H1 (cell line): ENCODE results near the gene KRTAP5-1. TPM values are rescaled to one million over a fixed set of nuclear protein-coding genes. Genes with fewer than 3 reads are reported as not detected.

Experiments
- CTCF ChIA-PET: fragments of 300-600 bp; sonication (Branson Sonifier 250); formaldehyde crosslinking; loops from one replicate; lab custom pipeline; 2021; ENCODE audit not compliant: partially characterized antibody; lab: Charles Lee
- POLR2A ChIA-PET: fragments of 300-600 bp; sonication (Branson Sonifier 250); formaldehyde crosslinking; loops from one replicate; lab custom pipeline; 2021; ENCODE audit warnings: inconsistent platforms; ENCODE audit not compliant: partially characterized antibody; lab: Charles Lee
- DNase-seq, 2 experiments: peaks; one replicate each; pipeline versions ENCODE4 v3.0.0 to v3.0.0-alpha.2; 2010 to 2022; ENCODE audit warnings: low spot score in 2 of 2, low read depth in 1 of 2, mixed read lengths in 1 of 2
- FAIRE-seq: peaks from 2 replicates; lab custom pipeline; 2011; peaks lifted over from hg19 to GRCh38; lab: Jason Lieb, UNC
- H2AFZ ChIP-seq: 2 replicates; pipeline ENCODE4 v1.8.1; 2012; ENCODE audit warnings: low read length, inconsistent platforms
- H2AK5ac ChIP-seq: 2 replicates; pipeline ENCODE4 v1.6.1; 2013; ENCODE audit warnings: low read depth, low read length
- H2BK120ac ChIP-seq: replicated peaks from 2 replicates; pipeline ENCODE3; 2013; ENCODE audit warnings: low read depth, low read length, inconsistent platforms
- H2BK12ac ChIP-seq: 2 replicates; pipeline ENCODE4 v1.6.1; 2013; ENCODE audit warnings: low read depth, low read length
- H2BK15ac ChIP-seq: 2 replicates; pipeline ENCODE4 v1.6.1; 2013; ENCODE audit warnings: low read length
- H2BK20ac ChIP-seq: 2 replicates; pipeline ENCODE4 v1.6.1; 2013; ENCODE audit warnings: low read length
- H2BK5ac ChIP-seq: 2 replicates; pipeline ENCODE4 v1.6.1; 2013; ENCODE audit warnings: low read depth, low read length
- H3K14ac ChIP-seq: 2 replicates; pipeline ENCODE4 v1.6.1; 2013; ENCODE audit warnings: inconsistent platforms; ENCODE audit not compliant: insufficient read length
- H3K18ac ChIP-seq: 2 replicates; pipeline ENCODE4 v1.6.1; 2013; ENCODE audit warnings: low read length; ENCODE audit errors: extremely low read depth
- H3K23ac ChIP-seq: 2 replicates; pipeline ENCODE4 v1.6.1; 2013; ENCODE audit warnings: inconsistent platforms; ENCODE audit not compliant: insufficient read length
- H3K23me2 ChIP-seq: 2 replicates; pipeline ENCODE4 v1.6.1; 2013; ENCODE audit warnings: low read depth, low read length
- H3K27ac ChIP-seq: 2 replicates; pipeline ENCODE4 v1.6.1; 2011; ENCODE audit warnings: low read depth, low read length, inconsistent platforms
- H3K27me3 ChIP-seq, 4 experiments: replicated peaks in 1 of 4; 1 replicate in 1 of 4; 2 replicates in 3 of 4; pipeline versions ENCODE4 v1.6.1 to v1.8.1; 2011 to 2013; ENCODE audit warnings: low read length in 3 of 4, mild to moderate bottlenecking in 3 of 4, inconsistent platforms in 2 of 4, mixed read lengths in 2 of 4, moderate library complexity in 1 of 4; ENCODE audit not compliant: control insufficient read depth in 3 of 4, insufficient read depth in 3 of 4; ENCODE audit errors: extremely low read depth in 1 of 4
- H3K36me3 ChIP-seq, 4 experiments: 2 replicates each; pipeline versions ENCODE4 v1.6.1 to v1.8.1; 2011 to 2013; ENCODE audit warnings: mild to moderate bottlenecking in 4 of 4, low read length in 3 of 4, moderate library complexity in 2 of 4, control low read depth in 1 of 4, inconsistent platforms in 1 of 4; ENCODE audit not compliant: insufficient read depth in 4 of 4, control insufficient read depth in 2 of 4
- H3K4ac ChIP-seq: replicated peaks from 2 replicates; pipeline ENCODE3; 2013; ENCODE audit warnings: low read length, low read depth, mixed read lengths, inconsistent platforms; ENCODE audit not compliant: insufficient read length
- H3K4me1 ChIP-seq, 4 experiments: replicated peaks in 1 of 4; 1 replicate in 1 of 4; 2 replicates in 3 of 4; pipeline versions ENCODE4 v1.6.1 to v1.8.1; 2011 to 2013; ENCODE audit warnings: low read length in 3 of 4, inconsistent platforms in 2 of 4, mixed read lengths in 1 of 4; ENCODE audit not compliant: insufficient read depth in 4 of 4, control insufficient read depth in 3 of 4
- H3K4me2 ChIP-seq, 2 experiments: 2 replicates each; pipeline versions ENCODE4 v1.6.1 to v1.8.1; 2011 to 2013; ENCODE audit warnings: low read depth in 2 of 2, low read length in 2 of 2, control low read depth in 1 of 2, inconsistent platforms in 1 of 2, mild to moderate bottlenecking in 1 of 2; ENCODE audit not compliant: insufficient read depth in 1 of 2
- H3K4me3 ChIP-seq, 4 experiments: fragments of 200-600, 300-600 bp in 1 of 4; sonication (generic), shearing (Covaris generic), sonication (Bioruptor Twin) in 1 of 4; 2 replicates each; pipeline versions ENCODE4 v1.5.1 to v1.8.1; 2011 to 2016; ENCODE audit warnings: low read length in 4 of 4, low read depth in 3 of 4, control low read depth in 2 of 4, inconsistent platforms in 2 of 4, mild to moderate bottlenecking in 2 of 4, mixed read lengths in 1 of 4, moderate library complexity in 1 of 4; ENCODE audit not compliant: insufficient read depth in 2 of 4; ENCODE audit errors: extremely low read depth in 1 of 4
- H3K56ac ChIP-seq: replicated peaks from 2 replicates; pipeline ENCODE3; 2013; ENCODE audit warnings: low read depth, mild to moderate bottlenecking, mixed read lengths, low read length, inconsistent platforms; ENCODE audit not compliant: insufficient read length
- H3K79me1 ChIP-seq: 2 replicates; pipeline ENCODE4 v1.6.1; 2013; ENCODE audit warnings: low read depth, low read length, control low read depth
- H3K79me2 ChIP-seq, 2 experiments: 2 replicates each; pipeline versions ENCODE4 v1.6.1 to v1.8.1; 2012 to 2013; ENCODE audit warnings: low read length in 2 of 2, mild to moderate bottlenecking in 2 of 2, inconsistent platforms in 1 of 2; ENCODE audit not compliant: insufficient read depth in 2 of 2, control insufficient read depth in 1 of 2
- H3K9ac ChIP-seq, 4 experiments: replicated peaks in 1 of 4; 1 replicate in 1 of 4; 2 replicates in 3 of 4; pipeline versions ENCODE4 v1.6.1 to v1.8.1; 2011 to 2013; ENCODE audit warnings: low read depth in 3 of 4, low read length in 3 of 4, control low read depth in 2 of 4, mild to moderate bottlenecking in 2 of 4, moderate library complexity in 2 of 4, inconsistent platforms in 1 of 4; ENCODE audit errors: extremely low read depth in 1 of 4
- H3K9me3 ChIP-seq, 2 experiments: 2 replicates each; pipeline versions ENCODE4 v1.6.1 to v1.8.1; 2012 to 2013; ENCODE audit warnings: mild to moderate bottlenecking in 2 of 2, moderate library complexity in 2 of 2, control low read depth in 1 of 2, inconsistent platforms in 1 of 2, low read depth in 1 of 2, low read length in 1 of 2, mixed read lengths in 1 of 2; ENCODE audit not compliant: insufficient read depth in 2 of 2
- H4K20me1 ChIP-seq, 2 experiments: replicated peaks in 1 of 2; 2 replicates each; pipeline versions ENCODE3 to v1.8.1; 2011 to 2013; ENCODE audit warnings: inconsistent platforms in 2 of 2, low read length in 2 of 2, mild to moderate bottlenecking in 1 of 2; ENCODE audit not compliant: insufficient read depth in 2 of 2, control insufficient read depth in 1 of 2
- H4K5ac ChIP-seq: 2 replicates; pipeline ENCODE4 v1.6.1; 2013; ENCODE audit warnings: low read length, low read depth, mixed read lengths, inconsistent platforms; ENCODE audit not compliant: insufficient read length
- H4K8ac ChIP-seq: 2 replicates; pipeline ENCODE4 v1.8.0; 2013; ENCODE audit warnings: mild to moderate bottlenecking, moderate library complexity, low read length, inconsistent platforms; ENCODE audit not compliant: insufficient read depth; ENCODE audit errors: extremely low read depth
- H4K91ac ChIP-seq: replicated peaks from 2 replicates; pipeline ENCODE3; 2013; ENCODE audit warnings: low read length, mixed read lengths, inconsistent platforms; ENCODE audit not compliant: insufficient read length
- ASH2L ChIP-seq: fragments of 200-600, 300-600 bp; sonication (generic); IDR thresholded peaks from one replicate; pipeline ENCODE4 v1.7.1; 2017; ENCODE audit warnings: low read length
- BCL11A ChIP-seq, 2 experiments: IDR thresholded peaks; one replicate each; pipeline ENCODE4 v1.6.1; 2011; ENCODE audit warnings: low read depth in 2 of 2, low read length in 2 of 2, mild to moderate bottlenecking in 2 of 2
- CEBPB ChIP-seq: IDR thresholded peaks from 2 replicates; pipeline ENCODE4 v1.6.1; 2012; ENCODE audit warnings: low read depth, low read length
- GABPA ChIP-seq: IDR thresholded peaks from 2 replicates; pipeline ENCODE4 v1.6.1; 2011; ENCODE audit warnings: mild to moderate bottlenecking, low read length, moderate library complexity, borderline replicate concordance; ENCODE audit not compliant: insufficient read depth
- SAP30 ChIP-seq: fragments of 300-600 bp; sonication (generic); IDR thresholded peaks from 2 replicates; pipeline ENCODE4 v1.7.1; 2012; ENCODE audit warnings: low read length, moderate library complexity, mild to moderate bottlenecking, inconsistent platforms; ENCODE audit not compliant: insufficient read depth, insufficient replicate concordance
- SIRT6 ChIP-seq: IDR thresholded peaks from one replicate; pipeline ENCODE4 v1.7.1; 2012; ENCODE audit warnings: low read length, inconsistent platforms
- SP4 ChIP-seq: IDR thresholded peaks from 2 replicates; pipeline ENCODE4 v1.6.1; 2012; ENCODE audit warnings: low read length, inconsistent platforms
- WGBS, 2 experiments: shearing (Covaris generic) in 1 of 2; methylation state at CpG; one replicate each; pipeline versions ENCODE4 v1.1.6 to v1.1.7; 2013 to 2015; ENCODE audit warnings: low lambda C conversion rate in 2 of 2, mixed read lengths in 2 of 2, inconsistent platforms in 1 of 2, low coverage in 1 of 2, missing lambda C conversion rate in 1 of 2; ENCODE audit not compliant: insufficient replicate concordance in 2 of 2, insufficient coverage in 1 of 2, insufficient read length in 1 of 2; ENCODE audit errors: extremely low coverage in 1 of 2, missing lambda C conversion rate in 1 of 2; 5-methylcytosine and 5-hydroxymethylcytosine counted together
- polyA plus RNA-seq, 7 experiments: library from polyadenylated mRNA; depleted of rRNA in 3 of 7; stranded (reverse) in 5 of 7; unstranded in 2 of 7; fragments of >200 nt in 5 of 7; fragments of 200-250 nt in 2 of 7; gene quantifications; 1 replicate in 5 of 7; 2 replicates in 1 of 7; 4 replicates in 1 of 7; pipeline versions ENCODE4 v1.2.1 to v1.2.3, GENCODE V29; 2011 to 2013; ENCODE audit warnings: missing spikeins in 2 of 7, mixed read lengths in 2 of 7
- total RNA-seq: library from RNA; stranded (reverse); fragmentation: NEBNext Ultra II Directional; extraction: Animal tissue kit (Norgen Biotek cat#: 25700); gene quantifications from 2 replicates; pipeline ENCODE4 v1.2.1, GENCODE V29; 2021
- TF ChIP-seq, protein P1 (sequence below), 3 experiments: IDR thresholded peaks; 1 replicate in 2 of 3; 2 replicates in 1 of 3; pipeline versions ENCODE4 v1.5.1 to v1.6.1; 2011; ENCODE audit warnings: low read length in 3 of 3, mild to moderate bottlenecking in 3 of 3, inconsistent platforms in 2 of 3, low read depth in 1 of 3, moderate library complexity in 1 of 3; ENCODE audit not compliant: insufficient read depth in 1 of 3; ENCODE audit errors: control extremely low read depth in 1 of 3

Gene KRTAP5-1
- total and polyA plus RNA-seq, 2 of the 8 experiments (the other 6 are each of a cell fraction or from before 2014, with no cell fraction given): not detected

DNA sequence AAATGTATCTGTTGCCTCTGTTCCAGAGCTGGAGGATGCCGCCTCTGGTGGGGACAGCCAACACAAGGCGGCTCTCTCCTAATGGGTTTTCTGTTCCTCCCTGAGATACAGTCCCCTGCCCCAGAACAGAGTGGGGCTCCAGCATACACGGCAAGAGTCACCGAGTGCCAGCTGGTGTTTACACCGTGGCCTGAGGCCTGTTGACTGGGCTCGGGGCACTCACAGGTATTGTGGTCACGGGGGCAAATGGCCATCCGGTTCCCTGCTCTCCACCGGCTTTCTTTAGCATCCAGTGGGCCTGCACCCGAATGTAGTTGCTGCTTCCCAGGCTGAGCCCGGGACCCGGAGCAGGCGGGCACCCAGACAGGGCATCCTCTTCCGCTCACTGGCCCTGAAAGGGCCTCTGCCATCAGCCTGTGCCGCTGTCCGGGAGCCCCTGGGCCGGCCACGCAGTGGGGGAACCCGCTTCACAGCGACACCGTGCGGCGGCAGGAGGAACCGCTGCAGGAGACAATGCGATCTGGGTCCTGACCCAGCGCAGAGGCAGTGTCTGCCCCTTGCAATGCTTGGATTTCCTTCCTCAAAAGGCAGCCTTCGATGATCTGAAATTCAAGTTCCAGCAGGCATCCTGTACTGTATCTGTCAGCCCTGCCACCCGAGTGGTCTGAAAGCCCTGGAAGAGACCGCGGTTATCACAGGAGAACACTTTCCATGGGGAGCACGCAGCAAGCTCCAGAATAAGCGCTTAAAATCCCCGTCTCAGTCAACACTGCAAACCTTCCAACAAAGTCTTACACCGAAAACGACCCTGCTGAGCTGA, 43.6 kb upstream of the KRTAP5-1 start:
- peaks cover 0 to 2% of the 10 kb centered on the region in 2 experiments for H4K20me1 ChIP-seq
- H3K9ac ChIP-seq: no peak overlapping the region
- no peak for FAIRE-seq
- TF ChIP-seq SP4: no peak
- no peak for TF ChIP-seq BCL11A (IDR thresholded peaks at IDR 0.05; ENCODE audit: low read depth in 2 of 2, low read length in 2 of 2)
- TF ChIP-seq SIRT6: no peak
- TF ChIP-seq, protein P1, sequence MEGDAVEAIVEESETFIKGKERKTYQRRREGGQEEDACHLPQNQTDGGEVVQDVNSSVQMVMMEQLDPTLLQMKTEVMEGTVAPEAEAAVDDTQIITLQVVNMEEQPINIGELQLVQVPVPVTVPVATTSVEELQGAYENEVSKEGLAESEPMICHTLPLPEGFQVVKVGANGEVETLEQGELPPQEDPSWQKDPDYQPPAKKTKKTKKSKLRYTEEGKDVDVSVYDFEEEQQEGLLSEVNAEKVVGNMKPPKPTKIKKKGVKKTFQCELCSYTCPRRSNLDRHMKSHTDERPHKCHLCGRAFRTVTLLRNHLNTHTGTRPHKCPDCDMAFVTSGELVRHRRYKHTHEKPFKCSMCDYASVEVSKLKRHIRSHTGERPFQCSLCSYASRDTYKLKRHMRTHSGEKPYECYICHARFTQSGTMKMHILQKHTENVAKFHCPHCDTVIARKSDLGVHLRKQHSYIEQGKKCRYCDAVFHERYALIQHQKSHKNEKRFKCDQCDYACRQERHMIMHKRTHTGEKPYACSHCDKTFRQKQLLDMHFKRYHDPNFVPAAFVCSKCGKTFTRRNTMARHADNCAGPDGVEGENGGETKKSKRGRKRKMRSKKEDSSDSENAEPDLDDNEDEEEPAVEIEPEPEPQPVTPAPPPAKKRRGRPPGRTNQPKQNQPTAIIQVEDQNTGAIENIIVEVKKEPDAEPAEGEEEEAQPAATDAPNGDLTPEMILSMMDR (IDR thresholded peaks at IDR 0.05; ENCODE audit: control extremely low read depth in 1 of 3, insufficient read depth in 1 of 3, low read depth in 1 of 3, low read length in 3 of 3): peak; percentile 90 to 100 (median 98)
- no peak for TF ChIP-seq SAP30
- TF ChIP-seq ASH2L: peak; percentile 65
- peak; percentile 74; the same call in 1 of the 2 replicates for TF ChIP-seq GABPA
- no peak for TF ChIP-seq CEBPB

More for the DNA sequence above, 43.6 kb upstream of the KRTAP5-1 start:
- no peak overlapping the region for H3K14ac ChIP-seq
- no peak overlapping the region for H2AK5ac ChIP-seq
- H3K56ac ChIP-seq: no peak overlapping the region
- ChIA-PET CTCF (interaction anchor here (0.7 to 6.5 kb wide), 22 partner anchors 9 to 791 kb away, joined by 3 to 47 read pairs (median 4); partner anchors contain the start of gene KRTAP5-2), POLR2A (interaction anchor here (0.6 to 1.6 kb wide), 3 partner anchors 16 to 246 kb away, joined by 3 to 5 read pairs (median 4); no protein-coding TSS in a partner anchor)
- H3K23me2 ChIP-seq: no peaks in the 10 kb centered on the region
- peak overlapping the region; percentile 71; the same call in 1 of the 2 replicates for H4K8ac ChIP-seq
- no peak overlapping the region for H2BK20ac ChIP-seq
- H3K9me3 ChIP-seq: no peaks in the 10 kb centered on the region
- 43% methylated on average over 35 of the region's 35 CpGs; no CpG with 5 or more reads in 1 of the 2 experiments for WGBS, 2 experiments
- no peak overlapping the region for H3K4ac ChIP-seq
- H3K4me3 ChIP-seq: no peak overlapping the region
- no peaks in the 10 kb centered on the region for H3K36me3 ChIP-seq
- H4K5ac ChIP-seq: no peak overlapping the region
- no peaks in the 10 kb centered on the region for H3K79me1 ChIP-seq
- peaks cover 0 to 16% (median 3%) of the 10 kb centered on the region in 4 experiments; a peak in 5 of 7 replicates for H3K27me3 ChIP-seq
- no peak overlapping the region; the same call in 1 of the 2 replicates for H2BK12ac ChIP-seq
- H3K79me2 ChIP-seq: no peaks in the 10 kb centered on the region
- H2BK15ac ChIP-seq: no peak overlapping the region
- H3K4me1 ChIP-seq: peaks cover 0 to 4% (median 1%) of the 10 kb centered on the region in 4 experiments; a peak in 5 of 7 replicates
- no peak overlapping the region for H2BK5ac ChIP-seq
- no peak overlapping the region for H3K4me2 ChIP-seq
- no peak overlapping the region for H3K23ac ChIP-seq
- no peak overlapping the region for H2BK120ac ChIP-seq
- DNase-seq: peak; percentile 46 to 93
- no peak overlapping the region for H3K27ac ChIP-seq
- peak overlapping the region; percentile 94 for H2AFZ ChIP-seq
- H4K91ac ChIP-seq: no peak overlapping the region
- H3K18ac ChIP-seq: no peak overlapping the region
